ENCODE results near the gene OLR1.
"Not testable (repeated sequence)": the region's sequence is repeated elsewhere in the genome, so short reads cannot be mapped to it uniquely, and the experiment has no call there.

Gene OLR1

GRCh38 chr12:10171973-10172728, at the start of gene OLR1:
Gene OLR1 (minus strand): TSS chr12:10172132. CDS start chr12:10172077, 55 bp downstream.
- DNase-seq, result no peak

- DNase-seq, result no peak
Observed at GRCh38 chr12:10220398-10221077, 48.6 kb upstream of the OLR1 start.

GRCh38 chr12:10218021-10218420, 46.1 kb upstream of the OLR1 start:
- DNase-seq, result no peak

GRCh38 chr12:10215946-10216345, 44.0 kb upstream of the OLR1 start:
- not testable (repeated sequence) for DNase-seq

GRCh38 chr12:10215436-10215835, 43.5 kb upstream of the OLR1 start:
- DNase-seq, result no peak

- DNase-seq, result no peak
Observed at GRCh38 chr12:10214895-10215267, 42.9 kb upstream of the OLR1 start.

GRCh38 chr12:10214136-10214894, 42.4 kb upstream of the OLR1 start:
- no peak for DNase-seq

GRCh38 chr12:10213168-10214135, 41.5 kb upstream of the OLR1 start:
- DNase-seq, result peak; percentile 71

- DNase-seq, result peak; percentile 71
Observed at GRCh38 chr12:10212739-10213131, 40.8 kb upstream of the OLR1 start, which contains the start of gene GABARAPL1. Gene GABARAPL1 (plus strand): TSS chr12:10212877. CDS start chr12:10213130, 253 bp downstream.

- peak; percentile 95 for DNase-seq
Observed at GRCh38 chr12:10211940-10212738, 40.2 kb upstream of the OLR1 start.

- DNase-seq, result no peak
Observed at GRCh38 chr12:10211101-10211939, 39.4 kb upstream of the OLR1 start.

- DNase-seq, result no peak
Observed at GRCh38 chr12:10210225-10210624, 38.3 kb upstream of the OLR1 start.

- no peak for DNase-seq
Observed at GRCh38 chr12:10207136-10207535, 35.2 kb upstream of the OLR1 start.

- no peak for DNase-seq
Observed at GRCh38 chr12:10205220-10205807, 33.4 kb upstream of the OLR1 start.

- not testable (repeated sequence) for DNase-seq
Observed at GRCh38 chr12:10204495-10204894, 32.6 kb upstream of the OLR1 start.

GRCh38 chr12:10197879-10198278, 25.9 kb upstream of the OLR1 start:
- DNase-seq, result no peak

- no peak for DNase-seq
Observed at GRCh38 chr12:10196210-10196609, 24.3 kb upstream of the OLR1 start.

GRCh38 chr12:10194160-10194670, 22.3 kb upstream of the OLR1 start:
- DNase-seq, result no peak

- no peak for DNase-seq
Observed at GRCh38 chr12:10191865-10192264, 19.9 kb upstream of the OLR1 start.
